Activated CD8-positive, alpha-beta memory T cell treated with anti-CD3 and anti-CD28 coated beads for 36 hours (primary cell): ENCODE data around the gene HOMER2. TPM values are rescaled to one million over a fixed set of nuclear protein-coding genes. Genes with fewer than 3 reads are reported as not detected.

ENCODE experiments used
- CTCF ChIA-PET: fragments of 350-600 bp; sonication (Branson Sonifier 250); formaldehyde crosslinking; loops from one replicate; lab custom pipeline; 2021; ENCODE audit warnings: antibody characterized with exemption; lab: Charles Lee
- POLR2A ChIA-PET: fragments of 350-600 bp; sonication (Branson Sonifier 250); formaldehyde crosslinking; loops from one replicate; lab custom pipeline; 2021; ENCODE audit warnings: antibody characterized with exemption; lab: Charles Lee
- total RNA-seq, 2 experiments: library from RNA; stranded (reverse); gene quantifications; one replicate each; pipeline ENCODE4 v1.2.3, GENCODE V29; 2021

The HOMER2 gene
- total RNA-seq, 2 experiments from 2014 or later, result 8.6 to 10.8 TPM

- ChIA-PET CTCF (no interaction called here), POLR2A (no interaction called here)
Measured at GRCh38 chr15:82936966-82937711, 15.4 kb downstream of the HOMER2 start.

- ChIA-PET POLR2A (no interaction called here), CTCF (no interaction called here)
Measured at GRCh38 chr15:82935382-82935781, 17.1 kb downstream of the HOMER2 start.

GRCh38 chr15:82934100-82934880 lies 18.2 kb downstream of the HOMER2 start:
- POLR2A ChIA-PET, result no interaction called here
- CTCF ChIA-PET, result no interaction called here

- CTCF ChIA-PET, result no interaction called here
- POLR2A ChIA-PET, result no interaction called here
Measured at GRCh38 chr15:82933576-82933975, 18.9 kb downstream of the HOMER2 start.

GRCh38 chr15:82931221-82931620 lies 21.3 kb downstream of the HOMER2 start:
- ChIA-PET POLR2A (no interaction called here), CTCF (interaction anchor here (0.7 kb wide), 2 partner anchors 21 to 86 kb away, joined by 3 read pairs; no protein-coding TSS in a partner anchor)

- POLR2A ChIA-PET, result no interaction called here
Measured at GRCh38 chr15:82930461-82930860, 22.1 kb downstream of the HOMER2 start.

GRCh38 chr15:82928711-82929110 lies 23.8 kb downstream of the HOMER2 start:
- ChIA-PET CTCF (no interaction called here), POLR2A (no interaction called here)

More at GRCh38 chr15:82930461-82930860, 22.1 kb downstream of the HOMER2 start:
- CTCF ChIA-PET, result no interaction called here

- POLR2A ChIA-PET, result interaction anchor here (0.7 kb wide), 1 partner anchor 389 kb away, joined by 10 read pairs; no protein-coding TSS in a partner anchor
Measured at GRCh38 chr15:82923744-82924143, 28.8 kb downstream of the HOMER2 start.

GRCh38 chr15:82922737-82923136 lies 29.8 kb downstream of the HOMER2 start:
- ChIA-PET CTCF (no interaction called here), POLR2A (no interaction called here)

More at GRCh38 chr15:82923744-82924143, 28.8 kb downstream of the HOMER2 start:
- CTCF ChIA-PET, result no interaction called here

GRCh38 chr15:82921939-82922338 lies 30.6 kb downstream of the HOMER2 start:
- ChIA-PET POLR2A (no interaction called here), CTCF (no interaction called here)

GRCh38 chr15:82921242-82921641 lies 31.3 kb downstream of the HOMER2 start:
- ChIA-PET CTCF (no interaction called here), POLR2A (no interaction called here)

- POLR2A ChIA-PET, result no interaction called here
- CTCF ChIA-PET, result no interaction called here
Measured at GRCh38 chr15:82919231-82919886, 33.2 kb downstream of the HOMER2 start.

- ChIA-PET POLR2A (no interaction called here), CTCF (no interaction called here)
Measured at GRCh38 chr15:82918607-82919230, 33.8 kb downstream of the HOMER2 start.

- CTCF ChIA-PET, result no interaction called here
- POLR2A ChIA-PET, result no interaction called here
Measured at GRCh38 chr15:82918162-82918561, 34.4 kb downstream of the HOMER2 start.

GRCh38 chr15:82917249-82917648 lies 35.3 kb downstream of the HOMER2 start:
- ChIA-PET POLR2A (no interaction called here), CTCF (interaction anchor here (0.7 kb wide), 1 partner anchor 77 kb away, joined by 4 read pairs; no protein-coding TSS in a partner anchor)

- POLR2A ChIA-PET, result no interaction called here
- CTCF ChIA-PET, result interaction anchor here (0.7 kb wide), 1 partner anchor 76 kb away, joined by 4 read pairs; no protein-coding TSS in a partner anchor
Measured at GRCh38 chr15:82916161-82916952, 36.2 kb downstream of the HOMER2 start.

- ChIA-PET CTCF (no interaction called here), POLR2A (no interaction called here)
Measured at GRCh38 chr15:82914396-82914795, 38.1 kb downstream of the HOMER2 start.

- ChIA-PET POLR2A (no interaction called here), CTCF (no interaction called here)
Measured at GRCh38 chr15:82911458-82911857, 41.1 kb downstream of the HOMER2 start.

- ChIA-PET POLR2A (no interaction called here), CTCF (no interaction called here)
Measured at GRCh38 chr15:82910721-82911120, 41.8 kb downstream of the HOMER2 start.
